RKO (cell line): ENCODE data around the gene GNPTG.
A peak's percentile ranks its signal among the peaks of the same experiment; 100 is the strongest.

Experiments
- DNase-seq: peaks from one replicate; pipeline ENCODE4 v3.0.0-alpha.2; 2016; ENCODE audit warnings: low spot score

GNPTG gene

GRCh38 chr16:1371054-1371978 lies 19.6 kb downstream of the GNPTG start:
- DNase-seq = no peak

GRCh38 chr16:1372292-1372950 lies 20.7 kb downstream of the GNPTG start:
- DNase-seq = no peak

DNA sequence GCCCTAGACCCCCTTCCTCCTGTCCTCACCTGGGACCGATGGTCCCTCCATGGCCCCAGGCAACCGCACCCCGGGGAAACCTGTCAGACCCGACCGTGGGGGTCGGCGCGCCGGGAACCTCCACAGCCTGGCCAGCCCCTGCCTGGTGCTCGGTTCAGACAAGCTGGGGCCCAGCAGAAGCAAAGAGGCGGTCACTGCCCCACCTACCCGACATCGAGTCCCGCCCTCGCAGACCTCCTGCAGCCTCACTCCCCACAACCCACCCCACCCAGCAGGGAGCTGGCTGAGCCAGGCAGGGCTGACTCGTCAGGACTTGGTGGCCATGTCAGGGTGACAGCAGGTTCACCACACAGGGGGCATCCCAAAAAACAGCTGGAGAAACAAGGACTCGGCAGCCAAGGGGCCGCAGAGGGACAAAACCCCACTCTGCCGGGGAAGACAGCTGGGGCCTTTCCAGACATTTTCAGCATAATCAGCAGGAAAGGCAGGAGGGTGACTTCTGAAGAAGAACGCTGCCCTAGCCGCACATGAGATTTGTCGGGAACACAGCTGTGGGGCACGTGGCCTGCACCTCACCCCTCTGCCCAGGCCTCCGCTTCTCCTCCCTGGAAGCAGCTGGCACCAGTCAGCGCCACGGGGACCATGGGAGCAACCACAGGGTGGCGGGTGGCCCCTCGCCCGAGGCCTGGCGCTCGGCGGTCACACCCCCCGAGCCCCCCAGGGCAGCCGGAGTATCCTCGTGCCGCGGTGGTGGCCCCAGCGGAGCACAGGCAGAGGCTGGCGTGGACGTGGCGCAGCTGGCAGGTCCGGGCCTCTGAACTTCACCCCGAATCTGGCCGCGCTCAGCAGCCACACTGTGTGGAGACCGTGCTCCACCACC lies 22.9 kb downstream of the GNPTG start:
- no peak for DNase-seq

GRCh38 chr16:1375298-1375640 lies 23.5 kb downstream of the GNPTG start:
- no peak for DNase-seq

DNA sequence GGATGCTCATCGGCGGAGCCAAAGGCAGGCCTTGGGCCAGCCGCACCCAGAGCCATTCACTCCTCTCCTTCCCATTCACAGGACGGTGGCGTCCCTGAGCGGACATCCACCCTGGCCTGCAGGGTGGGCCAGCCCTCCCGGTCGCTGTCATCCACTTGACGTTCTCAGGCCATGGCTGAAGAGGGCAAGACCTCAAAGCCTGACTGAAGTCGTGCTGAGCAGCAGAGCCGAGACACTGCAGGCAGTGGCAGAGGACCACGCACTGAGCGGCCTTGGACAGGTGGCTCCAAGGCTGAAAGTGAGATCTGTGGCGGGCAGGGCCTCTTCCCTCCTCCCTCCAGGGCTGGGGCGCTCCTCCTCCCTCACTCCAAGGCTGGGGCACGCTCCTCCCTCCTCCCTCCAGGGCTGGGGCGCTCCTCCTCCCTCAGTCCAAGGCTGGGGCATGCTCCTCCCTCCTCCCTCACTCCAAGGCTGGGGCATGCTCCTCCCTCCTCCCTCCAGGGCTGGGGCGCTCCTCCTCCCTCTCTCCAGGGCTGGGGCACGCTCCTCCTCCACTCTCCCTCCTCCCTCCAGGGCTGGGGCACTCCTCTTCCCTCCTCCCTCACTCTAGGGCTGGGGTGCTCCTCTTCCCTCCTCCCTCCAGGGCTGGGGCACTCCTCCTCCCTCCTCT lies 24.1 kb downstream of the GNPTG start:
- DNase-seq = no peak

- DNase-seq = no peak
Measured at GRCh38 chr16:1377406-1378010, 25.8 kb downstream of the GNPTG start.

DNA sequence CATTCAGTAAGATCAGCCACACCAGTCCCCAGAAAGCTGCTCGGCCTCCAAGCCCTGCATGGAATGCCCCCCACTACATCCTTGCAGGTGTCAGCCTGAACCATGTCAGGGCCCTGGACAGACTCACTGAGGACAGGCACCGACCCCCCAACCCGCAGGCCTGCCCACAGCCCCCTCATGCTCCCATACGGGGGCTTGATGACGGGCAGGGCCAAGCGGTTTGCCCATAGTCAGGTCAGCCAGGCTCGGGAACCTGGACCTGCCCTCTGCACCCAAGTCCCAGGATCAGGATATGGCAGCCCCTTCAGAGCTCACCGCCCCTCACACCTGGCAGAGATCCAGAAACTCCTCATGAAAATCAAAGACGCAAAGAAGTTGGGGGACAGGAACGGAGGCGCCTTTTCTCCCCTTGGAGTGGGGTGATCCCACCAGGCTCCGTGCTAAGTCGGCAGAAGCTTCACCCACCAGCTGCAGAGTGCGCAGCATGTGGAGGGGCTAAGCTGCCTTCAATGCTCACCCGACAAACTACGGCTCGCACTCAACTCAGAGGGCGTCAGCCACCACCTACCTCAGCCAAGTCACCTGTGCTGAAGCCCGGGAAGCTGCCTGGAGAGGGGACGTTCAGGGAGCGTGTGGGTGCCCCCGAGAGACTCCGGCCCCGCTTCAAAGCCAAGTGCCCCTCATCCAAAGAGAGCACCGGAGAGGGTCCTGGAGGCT lies 26.5 kb downstream of the GNPTG start:
- no peak for DNase-seq

- peak; percentile 79 for DNase-seq
Measured at GRCh38 chr16:1378804-1379303, 27.1 kb downstream of the GNPTG start.

- DNase-seq = peak; percentile 65
Measured at GRCh38 chr16:1379304-1380076, 27.8 kb downstream of the GNPTG start.

GRCh38 chr16:1380195-1380594 lies 28.5 kb downstream of the GNPTG start:
- no peak for DNase-seq

- DNase-seq = no peak
Measured at GRCh38 chr16:1381612-1382406, 30.1 kb downstream of the GNPTG start.

GRCh38 chr16:1383556-1383955 lies 31.8 kb downstream of the GNPTG start:
- no peak for DNase-seq

DNA sequence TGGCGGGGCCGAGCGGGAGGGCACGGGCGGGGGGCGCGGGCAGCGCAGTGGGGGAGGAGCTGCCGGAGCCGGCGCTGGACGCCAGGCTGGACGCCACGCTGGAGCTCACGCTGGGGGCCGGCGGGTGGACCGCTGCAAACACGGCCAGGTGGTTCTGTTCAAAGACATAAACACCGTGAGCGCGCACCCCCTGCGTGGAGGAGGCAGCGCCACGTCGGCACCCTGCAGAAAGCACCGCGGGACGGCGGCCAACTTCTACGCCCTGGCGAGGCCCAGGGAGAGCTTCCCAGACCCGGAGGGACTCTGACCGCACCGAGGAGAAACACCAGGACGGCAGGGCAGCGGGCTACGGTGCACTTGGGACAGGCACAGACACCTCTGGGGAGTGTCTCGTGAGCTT lies 33.5 kb downstream of the GNPTG start:
- DNase-seq = no peak

DNA sequence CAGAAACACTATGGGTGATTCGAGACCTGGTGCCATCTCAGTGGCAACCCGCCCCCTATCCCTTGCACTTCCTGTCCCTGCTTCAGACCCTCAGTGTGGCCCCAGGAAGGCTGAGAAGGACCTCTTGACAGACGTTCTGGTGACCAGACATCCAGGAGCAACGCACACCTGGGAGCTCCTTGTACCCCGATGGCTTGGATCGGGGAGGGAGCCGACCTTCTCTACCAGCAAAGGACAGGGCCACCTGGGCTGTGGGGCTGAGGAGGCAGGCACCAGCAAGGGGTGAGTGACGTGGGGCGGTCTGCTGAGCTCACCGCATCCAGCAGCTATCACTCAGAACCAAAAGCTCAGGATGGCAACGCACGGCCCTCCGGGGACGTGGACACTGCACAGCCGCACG lies 35.6 kb downstream of the GNPTG start:
- no peak for DNase-seq

- DNase-seq = no peak
Measured at GRCh38 chr16:1389762-1390161, 38.0 kb downstream of the GNPTG start.

DNA sequence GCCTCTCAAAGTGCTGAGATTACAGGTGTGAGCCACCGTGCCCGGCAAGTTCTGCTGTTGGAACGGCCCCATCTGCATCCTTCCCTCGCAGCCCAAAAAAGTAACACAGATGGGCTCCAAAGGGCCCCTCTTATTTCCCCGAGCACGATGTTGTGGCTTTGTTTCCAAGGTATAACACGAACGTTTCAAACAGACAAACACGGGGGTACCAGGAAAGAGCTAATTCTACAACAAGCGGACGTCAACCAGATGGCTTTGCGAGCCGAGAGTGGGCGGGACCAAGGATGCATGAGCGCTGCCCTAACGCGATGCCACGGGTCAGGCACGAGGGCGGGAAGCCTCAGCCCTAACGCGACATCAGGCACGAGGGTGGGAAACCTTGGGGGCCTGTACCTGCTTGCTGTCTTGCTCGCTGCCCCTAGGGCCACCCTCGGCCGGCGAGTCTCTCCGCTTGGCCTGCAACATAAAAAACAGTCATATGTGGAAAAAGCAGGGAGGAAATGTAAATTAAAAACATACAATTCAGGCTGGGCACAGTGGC lies 38.6 kb downstream of the GNPTG start:
- DNase-seq = no peak

- DNase-seq = no peak
Measured at GRCh38 chr16:1392826-1393225, 41.1 kb downstream of the GNPTG start.

DNA sequence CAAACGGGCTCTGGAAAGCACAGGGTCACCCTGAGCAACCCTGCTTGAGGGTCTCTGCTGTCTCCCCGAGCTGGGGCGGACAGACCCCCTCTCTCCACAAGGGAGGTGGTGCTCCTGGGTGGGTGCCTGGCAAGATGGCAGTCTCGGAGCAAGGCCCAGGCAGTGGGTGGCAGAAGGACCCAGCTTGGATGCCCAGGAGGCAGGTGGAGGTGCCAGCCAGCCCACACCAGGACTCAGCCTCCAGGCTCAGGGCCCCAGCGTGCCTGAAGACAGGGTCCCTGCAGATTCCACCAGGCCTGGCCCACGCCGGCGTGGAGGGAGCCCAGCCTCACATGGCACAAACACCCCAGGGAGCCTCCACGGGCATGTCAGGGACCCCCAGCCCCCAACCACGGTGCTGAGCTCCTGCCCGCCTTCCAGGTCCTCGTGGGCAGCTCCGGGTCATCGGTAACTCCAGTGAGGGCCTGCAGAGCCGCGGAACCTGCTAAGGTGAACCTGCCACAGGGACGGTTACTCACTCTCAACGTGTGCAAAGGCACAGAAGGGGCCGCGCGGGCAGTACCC lies 42.0 kb downstream of the GNPTG start:
- DNase-seq = no peak
